PC-3 (cell line): ENCODE results near the gene CRB2. TPM values are rescaled to one million over a fixed set of nuclear protein-coding genes. Genes with fewer than 3 reads are reported as not detected.

Source experiments
- ATAC-seq: fragments of 200-7000 bp; cut with Tn5 transposase; 2 replicates; pipeline ENCODE4 v1.9.1; 2020; ENCODE audit warnings: mild to moderate bottlenecking, moderate library complexity
- BruUV-seq: library from RNA; stranded (reverse); fragments of 400-500 nt; replicated peaks from 2 replicates; lab custom pipeline; 2021; lab: Mats Ljungman, UMichigan
- CTCF ChIA-PET: fragments of 300-600 bp; sonication (Branson Sonifier 250); formaldehyde crosslinking; loops from one replicate; lab custom pipeline; 2022; ENCODE audit warnings: antibody characterized with exemption; lab: Charles Lee
- POLR2A ChIA-PET: fragments of 300-600 bp; sonication (Branson Sonifier 250); formaldehyde crosslinking; loops from one replicate; lab custom pipeline; 2022; ENCODE audit warnings: antibody characterized with exemption; ENCODE audit not compliant: unreplicated experiment; lab: Charles Lee
- DNase-seq: peaks from one replicate; pipeline ENCODE4 v3.0.0-alpha.2; 2015
- H2AFZ ChIP-seq: fragments of 300-600 bp; sonication (generic); 2 replicates; pipeline ENCODE4 v1.6.0; 2016; ENCODE audit warnings: antibody characterized with exemption, low read length
- H3F3A ChIP-seq: fragments of 300-600 bp; sonication (generic); one replicate; pipeline ENCODE4 v1.6.0; 2017; ENCODE audit warnings: antibody characterized with exemption, low read length, control low read depth, mild to moderate bottlenecking; ENCODE audit not compliant: unreplicated experiment
- H3K27ac ChIP-seq: fragments of 300-600 bp; sonication (generic); 2 replicates; pipeline ENCODE4 v1.5.1; 2016; ENCODE audit warnings: mild to moderate bottlenecking, low read length
- H3K27me3 ChIP-seq: fragments of 300-600 bp; sonication (generic); 2 replicates; pipeline ENCODE4 v1.6.1; 2016; ENCODE audit warnings: low read length, mixed read lengths
- H3K36me3 ChIP-seq: fragments of 300-600 bp; sonication (generic); 2 replicates; pipeline ENCODE4 v1.6.1; 2016; ENCODE audit warnings: low read depth, mixed run types, low read length, mixed read lengths
- H3K4me1 ChIP-seq: fragments of 300-600 bp; sonication (generic); 2 replicates; pipeline ENCODE4 v1.5.1; 2016; ENCODE audit warnings: low read length; ENCODE audit not compliant: insufficient read depth
- H3K4me2 ChIP-seq: fragments of 300-600 bp; sonication (generic); 2 replicates; pipeline ENCODE4 v1.6.0; 2016; ENCODE audit warnings: low read length
- H3K4me3 ChIP-seq: fragments of 300-600 bp; sonication (generic); 2 replicates; pipeline ENCODE4 v1.5.1; 2016; ENCODE audit warnings: mild to moderate bottlenecking, low read length, mixed read lengths
- H3K79me2 ChIP-seq: fragments of 300-600 bp; sonication (generic); 2 replicates; pipeline ENCODE4 v1.6.1; 2017; ENCODE audit warnings: low read length, mixed read lengths
- H3K9ac ChIP-seq: fragments of 300-600 bp; sonication (generic); 2 replicates; pipeline ENCODE4 v1.6.0; 2016; ENCODE audit warnings: mild to moderate bottlenecking, low read length
- H3K9me2 ChIP-seq: fragments of 300-600 bp; sonication (generic); replicated peaks from 2 replicates; pipeline ENCODE4 v1.6.1; 2016; ENCODE audit warnings: mixed run types, low read length, mixed read lengths
- H3K9me3 ChIP-seq: fragments of 300-600 bp; sonication (generic); 2 replicates; pipeline ENCODE4 v1.6.1; 2016; ENCODE audit warnings: low read length, mixed read lengths
- H4K20me1 ChIP-seq: fragments of 300-600 bp; sonication (generic); 2 replicates; pipeline ENCODE4 v1.6.1; 2016; ENCODE audit warnings: low read length, mixed read lengths
- CTCF ChIP-seq: fragments of 300-600 bp; sonication (generic); conservative IDR thresholded peaks from 2 replicates; pipeline ENCODE4 v1.5.1; 2017; ENCODE audit warnings: antibody characterized with exemption, low read depth, mild to moderate bottlenecking, low read length
- EZH2 ChIP-seq: fragments of 300-600 bp; sonication (generic); IDR thresholded peaks from one replicate; pipeline ENCODE4 v1.6.1; 2017; ENCODE audit warnings: antibody characterized with exemption, mild to moderate bottlenecking, low read length; ENCODE audit not compliant: unreplicated experiment
- EZH2phosphoT487 ChIP-seq: fragments of 300-600 bp; sonication (generic); IDR thresholded peaks from 2 replicates; pipeline ENCODE4 v1.6.1; 2018; ENCODE audit warnings: mild to moderate bottlenecking, antibody characterized with exemption, low read length, borderline replicate concordance
- intact Hi-C: fragments of 100-400 bp; cut with micrococcal nuclease; formaldehyde crosslinking; loops from 2 replicates; pipeline ENCODE4 v1.9.0; 2023
- total RNA-seq: library from RNA; depleted of rRNA; stranded (reverse); fragments of >200 nt; gene quantifications from 2 replicates; pipeline ENCODE4 v1.2.3, GENCODE V29; 2014

CRB2 gene
- total RNA-seq, 1 experiment from 2014 or later = not detected

GRCh38 chr9:123356851-123357742 lies 1.1 kb downstream of the CRB2 start:
- Histone ChIP-seq H2AFZ (no peak overlapping the region), H3K36me3 (no peaks in the 10 kb centered on the region), H3K4me1 (no peaks in the 10 kb centered on the region), H3K4me3 (no peak overlapping the region), H3F3A (no peaks in the 10 kb centered on the region), H3K9ac (no peak overlapping the region), H3K27ac (no peak overlapping the region), H4K20me1 (no peaks in the 10 kb centered on the region), H3K4me2 (no peak overlapping the region), H3K27me3 (no peaks in the 10 kb centered on the region), H3K79me2 (no peaks in the 10 kb centered on the region), H3K9me2 (no peaks in the 10 kb centered on the region), H3K9me3 (no peaks in the 10 kb centered on the region)
- no peak for ATAC-seq
- DNase-seq = no peak
- intact Hi-C loops = no loop called here
- no peak for TF ChIP-seq CTCF
- ChIA-PET CTCF (no interaction called here), POLR2A (no interaction called here)
- BruUV-seq = no TSS peak

GRCh38 chr9:123357743-123358059 lies 1.7 kb downstream of the CRB2 start:
- H3K79me2 ChIP-seq = no peaks in the 10 kb centered on the region
- no peak overlapping the region for H3K9ac ChIP-seq
- CTCF ChIA-PET = no interaction called here
- POLR2A ChIA-PET = no interaction called here
- H3K4me1 ChIP-seq = no peaks in the 10 kb centered on the region
- BruUV-seq = no TSS peak
- H3F3A ChIP-seq = no peaks in the 10 kb centered on the region
- H4K20me1 ChIP-seq = no peaks in the 10 kb centered on the region
- H3K4me3 ChIP-seq = no peak overlapping the region
- intact Hi-C loops = no loop called here
- H3K9me3 ChIP-seq = no peaks in the 10 kb centered on the region
- ATAC-seq (no peak), DNase-seq (no peak)
- no peak for TF ChIP-seq CTCF
- TF ChIP-seq EZH2phosphoT487 = no peak
- TF ChIP-seq EZH2 = no peak
- H3K36me3 ChIP-seq = no peaks in the 10 kb centered on the region
- no peak overlapping the region for H3K27ac ChIP-seq
- no peak overlapping the region for H3K4me2 ChIP-seq
- no peaks in the 10 kb centered on the region for H3K9me2 ChIP-seq
- H3K27me3 ChIP-seq = no peaks in the 10 kb centered on the region
- no peak overlapping the region for H2AFZ ChIP-seq

GRCh38 chr9:123358181-123358905 lies 2.3 kb downstream of the CRB2 start:
- intact Hi-C loops = no loop called here

More at GRCh38 chr9:123358181-123358905, 2.3 kb downstream of the CRB2 start:
- no peak for ATAC-seq
- Histone ChIP-seq H3K4me3 (no peak overlapping the region), H3F3A (no peaks in the 10 kb centered on the region), H3K4me2 (no peak overlapping the region), H3K9me2 (no peaks in the 10 kb centered on the region), H4K20me1 (no peaks in the 10 kb centered on the region), H2AFZ (no peak overlapping the region), H3K79me2 (no peaks in the 10 kb centered on the region), H3K9ac (no peak overlapping the region), H3K27me3 (no peaks in the 10 kb centered on the region), H3K27ac (no peak overlapping the region), H3K4me1 (no peaks in the 10 kb centered on the region), H3K36me3 (no peaks in the 10 kb centered on the region), H3K9me3 (no peaks in the 10 kb centered on the region)
- TF ChIP-seq EZH2 (no peak), CTCF (no peak), EZH2phosphoT487 (no peak)
- BruUV-seq = no TSS peak
- ChIA-PET POLR2A (no interaction called here), CTCF (no interaction called here)
- no peak for DNase-seq
